ENCODE measurements around the gene NDUFS4.
"Not testable (repeated sequence)": the region's sequence is repeated elsewhere in the genome, so short reads cannot be mapped to it uniquely, and the experiment has no call there.

The NDUFS4 gene

DNA sequence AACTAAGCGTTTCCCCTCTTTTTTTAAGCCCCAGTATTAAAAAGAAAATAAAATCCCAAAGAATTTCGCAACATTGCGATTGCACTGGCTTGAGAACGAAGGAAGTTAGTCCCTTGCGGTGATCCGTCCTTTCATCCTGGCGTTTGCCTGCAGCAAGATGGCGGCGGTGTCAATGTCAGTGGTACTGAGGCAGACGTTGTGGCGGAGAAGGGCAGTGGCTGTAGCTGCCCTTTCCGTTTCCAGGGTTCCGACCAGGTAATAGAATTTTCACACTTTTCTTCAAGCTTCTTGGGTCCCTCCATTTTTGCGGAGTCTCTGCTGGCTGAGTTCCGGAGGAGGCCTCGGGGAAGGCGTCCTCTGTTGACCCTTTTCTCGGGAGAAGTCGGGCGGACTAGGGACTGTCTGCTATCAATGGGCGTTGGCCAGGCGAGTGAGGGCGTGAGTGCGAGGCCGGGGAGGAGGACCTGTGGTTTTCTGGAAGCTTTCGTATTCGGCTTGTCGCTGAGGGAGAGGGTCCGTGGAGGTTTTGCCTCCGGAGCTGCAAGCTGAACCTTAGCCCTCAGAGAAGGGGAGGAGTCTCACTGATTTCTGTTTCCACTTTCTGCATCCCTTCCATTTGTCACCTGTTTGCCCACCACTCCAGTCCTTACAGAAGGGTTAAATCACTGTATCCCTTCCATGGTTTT is at the start of gene NDUFS4:
TSS of gene NDUFS4 (plus strand) at position 134 of the 686 bp plus-strand sequence. CDS start at position 158, 24 bp downstream.
- TF ChIP-seq, protein P1, sequence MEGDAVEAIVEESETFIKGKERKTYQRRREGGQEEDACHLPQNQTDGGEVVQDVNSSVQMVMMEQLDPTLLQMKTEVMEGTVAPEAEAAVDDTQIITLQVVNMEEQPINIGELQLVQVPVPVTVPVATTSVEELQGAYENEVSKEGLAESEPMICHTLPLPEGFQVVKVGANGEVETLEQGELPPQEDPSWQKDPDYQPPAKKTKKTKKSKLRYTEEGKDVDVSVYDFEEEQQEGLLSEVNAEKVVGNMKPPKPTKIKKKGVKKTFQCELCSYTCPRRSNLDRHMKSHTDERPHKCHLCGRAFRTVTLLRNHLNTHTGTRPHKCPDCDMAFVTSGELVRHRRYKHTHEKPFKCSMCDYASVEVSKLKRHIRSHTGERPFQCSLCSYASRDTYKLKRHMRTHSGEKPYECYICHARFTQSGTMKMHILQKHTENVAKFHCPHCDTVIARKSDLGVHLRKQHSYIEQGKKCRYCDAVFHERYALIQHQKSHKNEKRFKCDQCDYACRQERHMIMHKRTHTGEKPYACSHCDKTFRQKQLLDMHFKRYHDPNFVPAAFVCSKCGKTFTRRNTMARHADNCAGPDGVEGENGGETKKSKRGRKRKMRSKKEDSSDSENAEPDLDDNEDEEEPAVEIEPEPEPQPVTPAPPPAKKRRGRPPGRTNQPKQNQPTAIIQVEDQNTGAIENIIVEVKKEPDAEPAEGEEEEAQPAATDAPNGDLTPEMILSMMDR (conservative IDR thresholded peaks at IDR 0.05; ENCODE audit: low read depth): no peak
- DNase-seq (ENCODE audit: low spot score): peak; percentile 79
- POLR2A ChIA-PET (ENCODE audit: low non-redundant PET): no interaction called here
- CTCF ChIA-PET: no interaction called here
- peak within 1 kb of the TSS; percentile 86 for H3K27ac ChIP-seq

DNA sequence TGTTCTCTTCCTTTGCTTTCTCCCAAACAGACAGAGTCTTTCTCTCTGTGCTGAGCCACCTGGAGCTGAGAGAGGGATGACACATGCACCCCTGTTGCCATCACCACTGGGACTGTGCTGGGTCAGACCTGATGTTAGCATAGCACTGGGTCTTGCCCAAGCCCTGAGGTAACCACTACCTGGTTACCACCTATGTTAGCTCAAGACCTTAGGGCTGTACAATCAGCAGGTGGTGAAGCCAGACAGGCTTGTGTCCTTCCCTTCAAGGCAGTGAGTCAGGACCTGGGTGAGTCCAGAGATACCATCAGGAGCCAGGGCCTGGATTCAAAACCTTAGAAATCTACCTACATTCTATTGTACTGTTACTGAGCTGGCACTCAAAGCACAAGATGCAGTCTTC is 47.9 kb upstream of the NDUFS4 start:
- TF ChIP-seq, protein P1 (conservative IDR thresholded peaks at IDR 0.05; ENCODE audit: low read depth): no peak
- no peak overlapping the region for H3K27ac ChIP-seq
- DNase-seq (ENCODE audit: low spot score): no peak
- POLR2A ChIA-PET (ENCODE audit: low non-redundant PET): no interaction called here
- CTCF ChIA-PET: no interaction called here

DNA sequence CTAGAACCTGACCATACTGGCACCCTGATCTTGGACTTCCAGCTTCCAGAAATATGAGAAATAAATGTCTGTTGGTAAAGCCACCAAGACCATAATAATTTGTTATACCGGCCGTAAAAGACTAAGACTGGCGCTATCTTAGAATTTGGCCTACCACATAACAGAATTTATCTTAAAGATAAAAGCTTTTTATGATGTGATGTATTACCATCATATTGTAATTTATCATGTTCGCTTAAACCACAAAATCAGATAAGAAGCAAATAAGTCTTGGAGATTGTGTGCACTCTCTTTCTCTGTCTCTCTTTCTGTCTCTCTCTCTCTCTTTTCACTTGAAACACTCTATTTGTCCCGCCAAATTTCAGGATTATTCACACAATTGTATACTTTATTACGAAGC is 44.5 kb upstream of the NDUFS4 start:
- no peak for DNase-seq (ENCODE audit: low spot score)
- ChIA-PET POLR2A (ENCODE audit: low non-redundant PET) (no interaction called here), CTCF (no interaction called here)
- H3K27ac ChIP-seq: no peak overlapping the region
- TF ChIP-seq, protein P1 (conservative IDR thresholded peaks at IDR 0.05; ENCODE audit: low read depth): no peak

DNA sequence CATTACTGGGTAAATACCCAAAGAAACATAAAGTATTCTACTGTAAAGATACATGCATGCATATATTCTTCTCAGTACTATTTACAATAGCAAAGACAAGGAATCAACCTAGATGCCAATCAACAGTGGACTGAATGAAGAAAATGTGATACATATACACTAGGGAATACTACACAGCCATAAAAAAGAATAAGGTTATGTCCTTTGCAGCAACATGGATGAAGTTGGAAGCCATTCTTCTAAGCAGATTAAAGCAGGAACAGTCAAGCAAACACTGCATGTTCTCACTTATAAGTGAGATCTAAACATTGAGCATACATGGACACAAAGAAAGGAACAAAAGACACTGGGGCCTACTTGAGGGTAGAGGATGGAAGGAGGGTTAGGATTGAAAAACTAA is 39.6 kb upstream of the NDUFS4 start:
- ChIA-PET POLR2A (ENCODE audit: low non-redundant PET) (no interaction called here), CTCF (no interaction called here)
- TF ChIP-seq, protein P1 (conservative IDR thresholded peaks at IDR 0.05; ENCODE audit: low read depth): no peak
- H3K27ac ChIP-seq: no peak overlapping the region
- DNase-seq (ENCODE audit: low spot score): no peak

DNA sequence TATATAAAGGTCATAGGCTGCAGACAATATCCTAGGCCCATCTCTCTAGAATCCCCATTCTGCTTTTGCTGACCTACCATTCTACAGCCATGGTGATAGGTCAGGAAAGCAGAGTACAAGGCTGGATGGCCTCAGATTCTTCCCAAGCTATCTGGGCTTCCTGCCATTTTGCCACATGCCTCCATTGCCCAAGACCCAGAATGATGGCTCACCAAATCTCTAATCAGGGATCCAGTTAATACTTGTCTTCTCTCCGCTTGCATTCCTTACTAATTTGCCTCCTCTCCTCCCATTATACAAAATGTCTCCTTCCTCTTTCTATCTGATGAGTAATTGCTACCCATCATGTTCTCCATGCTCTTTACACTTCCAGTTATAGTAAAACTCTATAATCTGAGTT is 22.7 kb upstream of the NDUFS4 start:
- CTCF ChIA-PET: interaction anchor here (1.0 kb wide), 1 partner anchor 60 kb away, joined by 3 read pairs; no protein-coding TSS in a partner anchor
- POLR2A ChIA-PET (ENCODE audit: low non-redundant PET): no interaction called here
- no peak for DNase-seq (ENCODE audit: low spot score)

DNA sequence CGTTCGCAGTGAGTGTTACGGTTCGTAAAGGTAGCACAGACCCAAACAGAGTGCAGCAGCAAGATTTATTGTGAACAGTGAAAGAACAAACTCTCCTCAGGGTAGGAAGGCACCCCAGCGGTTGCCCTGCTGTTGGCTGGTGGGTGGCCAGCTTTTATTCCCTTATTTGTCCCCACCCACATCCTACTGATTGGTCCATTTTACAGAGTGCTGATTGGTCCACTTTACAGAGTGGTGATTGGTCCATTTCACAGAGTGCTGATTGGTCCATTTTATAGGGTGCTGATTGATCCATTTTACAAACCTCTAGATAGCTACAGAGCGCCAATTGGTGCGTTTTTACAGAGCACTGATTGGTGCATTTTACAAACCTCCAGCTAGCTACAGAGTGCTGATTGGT is 19.7 kb upstream of the NDUFS4 start:
- CTCF ChIA-PET: interaction anchor here (0.6 to 1.2 kb wide), 3 partner anchors 110 to 678 kb away, joined by 3 to 6 read pairs (median 3); no protein-coding TSS in a partner anchor
- DNase-seq (ENCODE audit: low spot score); H3K27ac ChIP-seq; POLR2A ChIA-PET (ENCODE audit: low non-redundant PET): not testable (repeated sequence)

More for the DNA sequence above, 22.7 kb upstream of the NDUFS4 start:
- no peak overlapping the region for H3K27ac ChIP-seq
- TF ChIP-seq, protein P1 (conservative IDR thresholded peaks at IDR 0.05; ENCODE audit: low read depth): no peak

DNA sequence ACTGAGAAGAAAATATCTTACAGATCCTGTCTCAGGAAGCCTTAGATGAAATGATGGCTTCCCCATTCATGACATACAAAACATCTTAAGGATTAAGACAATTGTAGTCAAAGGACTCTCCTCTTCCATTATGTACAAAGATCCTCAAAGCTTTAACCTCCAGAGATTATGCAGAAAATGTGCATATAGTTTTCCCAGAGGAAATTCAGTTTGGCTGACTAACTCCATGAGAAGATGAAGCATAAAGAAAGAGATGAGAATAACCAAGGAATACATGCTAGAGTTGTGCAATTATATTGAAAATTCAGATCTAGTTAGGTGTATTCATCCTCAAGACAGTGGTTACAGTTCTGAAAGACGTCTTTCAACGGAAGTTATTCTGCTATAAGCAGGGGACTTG is 18.6 kb upstream of the NDUFS4 start:
- ChIA-PET CTCF (interaction anchor here (0.6 to 0.9 kb wide), 2 partner anchors 16 to 1914 kb away, joined by 4 to 8 read pairs; no protein-coding TSS in a partner anchor), POLR2A (ENCODE audit: low non-redundant PET) (no interaction called here)
- TF ChIP-seq, protein P1 (conservative IDR thresholded peaks at IDR 0.05; ENCODE audit: low read depth): no peak

More for the DNA sequence above, 18.6 kb upstream of the NDUFS4 start:
- no peak for DNase-seq (ENCODE audit: low spot score)
- no peak overlapping the region for H3K27ac ChIP-seq

Data from RWPE1 (cell line).